ENCODE data around the gene STAC3.

GRCh38 chr12:57229634-57230380 lies 21.2 kb downstream of the STAC3 start, which contains the start of gene SHMT2:
- TF ChIP-seq EZH2 (IDR thresholded peaks at IDR 0.05) (no peak), EZH2phosphoT487 (IDR thresholded peaks at IDR 0.05) (no peak)
- TF ChIP-seq, protein P1, sequence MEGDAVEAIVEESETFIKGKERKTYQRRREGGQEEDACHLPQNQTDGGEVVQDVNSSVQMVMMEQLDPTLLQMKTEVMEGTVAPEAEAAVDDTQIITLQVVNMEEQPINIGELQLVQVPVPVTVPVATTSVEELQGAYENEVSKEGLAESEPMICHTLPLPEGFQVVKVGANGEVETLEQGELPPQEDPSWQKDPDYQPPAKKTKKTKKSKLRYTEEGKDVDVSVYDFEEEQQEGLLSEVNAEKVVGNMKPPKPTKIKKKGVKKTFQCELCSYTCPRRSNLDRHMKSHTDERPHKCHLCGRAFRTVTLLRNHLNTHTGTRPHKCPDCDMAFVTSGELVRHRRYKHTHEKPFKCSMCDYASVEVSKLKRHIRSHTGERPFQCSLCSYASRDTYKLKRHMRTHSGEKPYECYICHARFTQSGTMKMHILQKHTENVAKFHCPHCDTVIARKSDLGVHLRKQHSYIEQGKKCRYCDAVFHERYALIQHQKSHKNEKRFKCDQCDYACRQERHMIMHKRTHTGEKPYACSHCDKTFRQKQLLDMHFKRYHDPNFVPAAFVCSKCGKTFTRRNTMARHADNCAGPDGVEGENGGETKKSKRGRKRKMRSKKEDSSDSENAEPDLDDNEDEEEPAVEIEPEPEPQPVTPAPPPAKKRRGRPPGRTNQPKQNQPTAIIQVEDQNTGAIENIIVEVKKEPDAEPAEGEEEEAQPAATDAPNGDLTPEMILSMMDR (IDR thresholded peaks at IDR 0.05) = no peak

All from neural progenitor cell (in vitro differentiated cells).